HepG2 (cell line): ENCODE data around the gene RHBDF2. TPM values are rescaled to one million over a fixed set of nuclear protein-coding genes. Genes with fewer than 3 reads are reported as not detected.

Experiments used
- AKNA ChIP-seq: sonication (generic); formaldehyde crosslinking; IDR thresholded peaks from 2 replicates; pipeline ENCODE4 v1.4.0; 2020; ENCODE audit warnings: missing genetic modification reagents, borderline replicate concordance
- EHMT2 ChIP-seq: fragments of 200-600 bp; sonication (generic); IDR thresholded peaks from 2 replicates; pipeline ENCODE4 v1.7.0; 2017; ENCODE audit warnings: antibody characterized with exemption, low read depth, low read length, borderline replicate concordance
- FOXK2 ChIP-seq: fragments of 450-650 bp; IDR thresholded peaks from 2 replicates; pipeline ENCODE4 v1.6.1; 2016
- HMGA1 ChIP-seq: sonication (generic); formaldehyde crosslinking; conservative IDR thresholded peaks from 2 replicates; pipeline ENCODE4 v1.4.0; 2020; ENCODE audit warnings: missing genetic modification reagents
- LRRFIP1 ChIP-seq: sonication (generic); formaldehyde crosslinking; conservative IDR thresholded peaks from 2 replicates; pipeline ENCODE4 v1.4.0; 2020; ENCODE audit warnings: missing genetic modification reagents
- MLLT10 ChIP-seq: sonication (generic); formaldehyde crosslinking; IDR thresholded peaks from 2 replicates; pipeline ENCODE4 v1.4.0; 2020; ENCODE audit warnings: missing genetic modification reagents
- TEAD2 ChIP-seq: sonication (generic); formaldehyde crosslinking; IDR thresholded peaks from 2 replicates; pipeline ENCODE4 v1.9.0; 2021; ENCODE audit warnings: missing genetic modification reagents
- ZFYVE20 ChIP-seq: sonication (generic); formaldehyde crosslinking; IDR thresholded peaks from 2 replicates; pipeline ENCODE4 v1.8.0; 2023; ENCODE audit warnings: low read depth, mild to moderate bottlenecking, moderate library complexity, missing genetic modification reagents, borderline replicate concordance
- ZNF274 ChIP-seq: sonication (generic); formaldehyde crosslinking; IDR thresholded peaks from 2 replicates; pipeline ENCODE4 v1.5.1; 2020; ENCODE audit warnings: mild to moderate bottlenecking, missing genetic modification reagents
- ZNF414 ChIP-seq: sonication (generic); formaldehyde crosslinking; IDR thresholded peaks from 2 replicates; pipeline ENCODE4 v1.5.0; 2020; ENCODE audit warnings: missing genetic modification reagents
- ZNF513 ChIP-seq: sonication (generic); formaldehyde crosslinking; conservative IDR thresholded peaks from 2 replicates; pipeline ENCODE4 v1.5.0; 2020; ENCODE audit warnings: missing genetic modification reagents
- ZNF687 ChIP-seq: sonication (generic); formaldehyde crosslinking; IDR thresholded peaks from 2 replicates; pipeline ENCODE4 v1.5.1; 2020; ENCODE audit warnings: mild to moderate bottlenecking, missing genetic modification reagents, moderate library complexity
- polyA plus RNA-seq, 8 experiments: library from polyadenylated mRNA; depleted of rRNA in 3 of 8; stranded (reverse) in 7 of 8; unstranded in 1 of 8; fragments of >200 nt; fragmentation: Illumina TruSeq in 4 of 8; extraction: Trizol in 4 of 8; gene quantifications; 2 replicates each; pipeline versions ENCODE4 v1.2.1 to v1.2.3, GENCODE V29; 2011 to 2016; ENCODE audit warnings: low read depth in 4 of 8, missing spikeins in 1 of 8, mixed read lengths in 1 of 8; ENCODE audit not compliant: insufficient read depth in 1 of 8
- total RNA-seq, 5 experiments: library from RNA; depleted of rRNA; stranded (reverse); fragments of >200 nt; fragmentation: Illumina TruSeq; extraction: Trizol; gene quantifications; 2 replicates each; pipeline ENCODE4 v1.2.3, GENCODE V29; 2016; ENCODE audit warnings: low read depth in 1 of 5

Gene RHBDF2
- total and polyA plus RNA-seq, 2 of the 13 experiments (the other 11 are each of a cell fraction or from before 2014, with no cell fraction given): 7.8 to 24.2 TPM

GRCh38 chr17:76501018-76501826, at the start of gene RHBDF2 (continued):
- TF ChIP-seq AKNA (CRISPR knock-in tag): no peak
- no peak for TF ChIP-seq ZNF513 (CRISPR knock-in tag)
- no peak for TF ChIP-seq EHMT2
- no peak for TF ChIP-seq ZNF414 (CRISPR knock-in tag)
- TF ChIP-seq LRRFIP1 (CRISPR knock-in tag): no peak; the same call in 1 of the 2 replicates
- no peak; the same call in 1 of the 2 replicates for TF ChIP-seq TEAD2 (CRISPR knock-in tag)
- no peak for TF ChIP-seq HMGA1 (CRISPR knock-in tag)
- no peak; the same call in 1 of the 2 replicates for TF ChIP-seq ZNF687 (CRISPR knock-in tag)
- no peak for TF ChIP-seq ZFYVE20 (CRISPR knock-in tag)
- TF ChIP-seq MLLT10: no peak
- no peak for TF ChIP-seq FOXK2
- peak; percentile 37; the same call in 1 of the 2 replicates for TF ChIP-seq ZNF274 (CRISPR knock-in tag)
